HCT116 (cell line): ENCODE measurements around the gene VEGFA. TPM values are rescaled to one million over a fixed set of nuclear protein-coding genes. Genes with fewer than 3 reads are reported as not detected.

Experiments
- ATAC-seq: fragments of 200-7000 bp; cut with Tn5 transposase; 2 replicates; pipeline ENCODE4 v1.9.1; 2020; ENCODE audit warnings: mild to moderate bottlenecking, moderate library complexity
- BruUV-seq: library from RNA; stranded (reverse); fragments of 400-500 nt; replicated peaks from 2 replicates; lab custom pipeline; 2021; lab: Mats Ljungman, UMichigan
- CTCF ChIA-PET: fragments of 300-600 bp; sonication (Branson Sonifier 250); formaldehyde crosslinking; loops from one replicate; lab custom pipeline; 2021; ENCODE audit warnings: antibody characterized with exemption; lab: Charles Lee
- POLR2A ChIA-PET: fragments of 300-600, 350-600 bp; sonication (Branson Sonifier 250); formaldehyde crosslinking; loops from one replicate; lab custom pipeline; 2021; ENCODE audit warnings: antibody characterized with exemption; lab: Charles Lee
- RAD21 ChIA-PET, 2 experiments: fragments of 300-600 bp; sonication (Branson Sonifier 250); formaldehyde crosslinking; loops; one replicate each; lab custom pipeline; 2023; ENCODE audit warnings: low total read pairs in 2 of 2; ENCODE audit not compliant: uncharacterized antibody in 2 of 2, unreplicated experiment in 2 of 2, low non-redundant PET in 1 of 2; lab: Charles Lee
- DNase-seq: peaks from one replicate; pipeline ENCODE4 v3.0.0-alpha.2; 2010; ENCODE audit warnings: low read depth, low spot score
- H2AFZ ChIP-seq: fragments of 200-600 bp; shearing (Covaris generic), sonication (generic); 2 replicates; pipeline ENCODE4 v1.6.1; 2017; ENCODE audit warnings: low read depth, mixed run types, mixed read lengths, antibody characterized with exemption, low read length; ENCODE audit not compliant: poor library complexity, severe bottlenecking
- H3K27ac ChIP-seq: 2 replicates; pipeline ENCODE4 v1.5.1; 2012; ENCODE audit warnings: low read depth, low read length
- H3K27me3 ChIP-seq: fragments of 200-600 bp; sonication (generic); 2 replicates; pipeline ENCODE4 v1.6.1; 2016; ENCODE audit warnings: mixed run types, low read length, mixed read lengths; ENCODE audit not compliant: insufficient read depth
- H3K36me3 ChIP-seq, 2 experiments: fragments of 200-500 bp in 1 of 2; fragments of 200-600 bp in 1 of 2; sonication (Bioruptor generic) in 1 of 2; sonication (generic) in 1 of 2; 2 replicates each; pipeline versions ENCODE4 v1.5.1 to v1.6.1; 2014 to 2016; ENCODE audit warnings: low read length in 2 of 2, inconsistent platforms in 1 of 2, mixed read lengths in 1 of 2, mixed run types in 1 of 2; ENCODE audit not compliant: insufficient read depth in 2 of 2, control insufficient read depth in 1 of 2
- H3K4me1 ChIP-seq, 2 experiments: fragments of 200-600 bp in 1 of 2; sonication (generic) in 1 of 2; 2 replicates each; pipeline versions ENCODE4 v1.5.1 to v1.6.1; 2012 to 2017; ENCODE audit warnings: low read length in 2 of 2, inconsistent platforms in 1 of 2, mild to moderate bottlenecking in 1 of 2, mixed read lengths in 1 of 2, mixed run types in 1 of 2, moderate library complexity in 1 of 2; ENCODE audit not compliant: insufficient read depth in 2 of 2, control insufficient read depth in 1 of 2
- H3K4me2 ChIP-seq: fragments of 200-600 bp; sonication (generic); 2 replicates; pipeline ENCODE4 v1.6.1; 2017; ENCODE audit warnings: mixed run types, low read length, mixed read lengths
- H3K4me3 ChIP-seq, 2 experiments: fragments of 200-600 bp in 1 of 2; sonication (generic) in 1 of 2; replicated peaks in 1 of 2; 2 replicates each; pipeline ENCODE4 v1.5.1; 2011 to 2016; ENCODE audit warnings: low read length in 2 of 2, control low read depth in 1 of 2, low read depth in 1 of 2, mild to moderate bottlenecking in 1 of 2, mixed read lengths in 1 of 2, mixed run types in 1 of 2
- H3K79me2 ChIP-seq: fragments of 200-600 bp; sonication (generic); 2 replicates; pipeline ENCODE4 v1.6.1; 2017; ENCODE audit warnings: mild to moderate bottlenecking, mixed run types, low read length, moderate library complexity, mixed read lengths; ENCODE audit not compliant: insufficient read depth
- H3K9ac ChIP-seq: fragments of 200-600 bp; sonication (generic); 2 replicates; pipeline ENCODE4 v1.6.1; 2016; ENCODE audit warnings: low read length, mixed read lengths
- H3K9me2 ChIP-seq: fragments of 200-600 bp; sonication (generic), shearing (Covaris generic); 2 replicates; pipeline ENCODE4 v1.6.1; 2017; ENCODE audit warnings: mixed run types, mild to moderate bottlenecking, moderate library complexity; ENCODE audit not compliant: insufficient read depth
- H3K9me3 ChIP-seq, 2 experiments: fragments of 200-500 bp in 1 of 2; fragments of 200-600 bp in 1 of 2; sonication (Bioruptor generic) in 1 of 2; sonication (generic) in 1 of 2; 2 replicates each; pipeline ENCODE4 v1.6.1; 2014 to 2017; ENCODE audit warnings: low read length in 2 of 2, mixed read lengths in 2 of 2, inconsistent platforms in 1 of 2, low read depth in 1 of 2, mild to moderate bottlenecking in 1 of 2, mixed run types in 1 of 2, moderate library complexity in 1 of 2; ENCODE audit not compliant: control insufficient read depth in 1 of 2, insufficient read depth in 1 of 2
- H4K20me1 ChIP-seq: fragments of 200-600 bp; sonication (generic), shearing (Covaris generic); 2 replicates; pipeline ENCODE4 v1.6.1; 2017; ENCODE audit warnings: mixed run types, mild to moderate bottlenecking, moderate library complexity; ENCODE audit not compliant: insufficient read depth
- CBX3 ChIP-seq: IDR thresholded peaks from 2 replicates; pipeline ENCODE4 v1.6.1; 2012; ENCODE audit warnings: low read depth
- CEBPB ChIP-seq: IDR thresholded peaks from 2 replicates; pipeline ENCODE4 v1.6.1; 2012; ENCODE audit warnings: low read depth
- ELF1 ChIP-seq: IDR thresholded peaks from 2 replicates; pipeline ENCODE4 v1.6.1; 2012; ENCODE audit warnings: low read depth, borderline replicate concordance
- EZH2 ChIP-seq: fragments of 200-600 bp; sonication (generic); IDR thresholded peaks from 2 replicates; pipeline ENCODE4 v1.6.1; 2017; ENCODE audit warnings: antibody characterized with exemption, mixed run types
- EZH2phosphoT487 ChIP-seq: fragments of 200-600 bp; IDR thresholded peaks from 2 replicates; pipeline ENCODE4 v1.6.1; 2018; ENCODE audit warnings: antibody characterized with exemption, borderline replicate concordance
- FOSL1 ChIP-seq: IDR thresholded peaks from 2 replicates; pipeline ENCODE4 v1.6.1; 2012; ENCODE audit warnings: low read depth
- JUND ChIP-seq: IDR thresholded peaks from 2 replicates; pipeline ENCODE4 v1.6.1; 2012
- POLR2A ChIP-seq: IDR thresholded peaks from 2 replicates; pipeline ENCODE4 v1.7.0; 2011; ENCODE audit warnings: borderline replicate concordance; ENCODE audit not compliant: insufficient read depth, insufficient read length; ENCODE audit errors: extremely low read depth
- REST ChIP-seq: IDR thresholded peaks from 2 replicates; pipeline ENCODE4 v1.6.1; 2012; ENCODE audit warnings: low read depth
- SIN3A ChIP-seq: IDR thresholded peaks from 2 replicates; pipeline ENCODE4 v1.6.1; 2012; ENCODE audit warnings: low read depth
- SP1 ChIP-seq: IDR thresholded peaks from 2 replicates; pipeline ENCODE4 v1.6.1; 2012; ENCODE audit warnings: low read depth
- ZFX ChIP-seq: fragments of 450-650 bp; IDR thresholded peaks from 2 replicates; pipeline ENCODE4 v1.6.1; 2017
- intact Hi-C: fragments of 100-400 bp; cut with micrococcal nuclease; formaldehyde crosslinking; loops from 2 replicates; pipeline ENCODE4 v1.10.0; 2022
- total RNA-seq: library from RNA; stranded (reverse); gene quantifications from one replicate; pipeline ENCODE4 v1.2.1, GENCODE V29; 2021; ENCODE audit not compliant: unreplicated experiment
- TF ChIP-seq, protein P1 (sequence below), 3 experiments: fragments of 200-600 bp in 1 of 3; sonication (generic) in 1 of 3; IDR thresholded peaks in 2 of 3; conservative IDR thresholded peaks in 1 of 3; 2 replicates each; pipeline ENCODE4 v1.5.1; 2012 to 2017; ENCODE audit warnings: low read depth in 2 of 3, low read length in 2 of 3, antibody characterized with exemption in 1 of 3, borderline replicate concordance in 1 of 3, control low read depth in 1 of 3, mild to moderate bottlenecking in 1 of 3, mixed read lengths in 1 of 3, mixed run types in 1 of 3, moderate library complexity in 1 of 3; ENCODE audit not compliant: insufficient read depth in 1 of 3
- TF ChIP-seq, protein P2 (sequence below): IDR thresholded peaks from 2 replicates; pipeline ENCODE4 v1.6.1; 2012

The VEGFA gene
- total RNA-seq, 1 experiment from 2014 or later: 112 TPM

DNA sequence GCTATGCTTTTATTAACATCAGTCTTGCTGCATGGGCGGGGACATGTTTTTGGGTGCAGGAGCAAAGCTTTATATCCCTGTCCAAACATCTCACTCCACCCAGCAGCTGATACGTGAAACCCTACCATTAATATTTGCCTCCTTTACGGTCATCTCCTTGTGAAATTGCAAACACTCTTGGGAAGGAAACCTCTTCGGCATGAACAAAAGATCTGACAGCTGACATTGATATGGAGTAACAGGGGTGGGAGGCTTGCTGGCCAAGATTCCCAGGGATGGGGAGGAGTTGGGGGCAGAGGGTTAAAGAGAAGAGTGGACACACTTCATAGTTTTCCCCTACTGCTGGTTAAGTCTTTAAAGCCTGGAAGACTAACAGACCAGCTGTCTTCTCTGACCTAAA lies 22.2 kb upstream of the VEGFA start:
- Histone ChIP-seq H3K9ac (no peak overlapping the region), H3K4me2 (no peak overlapping the region), H3K79me2 (no peaks in the 10 kb centered on the region), H3K27me3 (no peaks in the 10 kb centered on the region), H3K27ac (no peak overlapping the region), H3K4me1 (no peaks in the 10 kb centered on the region), H4K20me1 (no peaks in the 10 kb centered on the region), H2AFZ (no peak overlapping the region), H3K4me3 (no peak overlapping the region), H3K36me3 (no peaks in the 10 kb centered on the region), H3K9me3 (no peaks in the 10 kb centered on the region), H3K9me2 (no peaks in the 10 kb centered on the region)
- intact Hi-C loops: no loop called here
- RAD21 ChIA-PET: no interaction called here
- POLR2A ChIA-PET: interaction anchor here (0.7 to 2.0 kb wide), 2 partner anchors 22 kb away, joined by 4 to 7 read pairs; partner anchors contain the start of gene VEGFA
- CTCF ChIA-PET: interaction anchor here (1.7 kb wide), 1 partner anchor 11 kb away, joined by 5 read pairs; no protein-coding TSS in a partner anchor
- DNase-seq: no peak
- no peak for ATAC-seq
- no peak for TF ChIP-seq CBX3
- no peak for TF ChIP-seq SP1
- TF ChIP-seq, protein P1, sequence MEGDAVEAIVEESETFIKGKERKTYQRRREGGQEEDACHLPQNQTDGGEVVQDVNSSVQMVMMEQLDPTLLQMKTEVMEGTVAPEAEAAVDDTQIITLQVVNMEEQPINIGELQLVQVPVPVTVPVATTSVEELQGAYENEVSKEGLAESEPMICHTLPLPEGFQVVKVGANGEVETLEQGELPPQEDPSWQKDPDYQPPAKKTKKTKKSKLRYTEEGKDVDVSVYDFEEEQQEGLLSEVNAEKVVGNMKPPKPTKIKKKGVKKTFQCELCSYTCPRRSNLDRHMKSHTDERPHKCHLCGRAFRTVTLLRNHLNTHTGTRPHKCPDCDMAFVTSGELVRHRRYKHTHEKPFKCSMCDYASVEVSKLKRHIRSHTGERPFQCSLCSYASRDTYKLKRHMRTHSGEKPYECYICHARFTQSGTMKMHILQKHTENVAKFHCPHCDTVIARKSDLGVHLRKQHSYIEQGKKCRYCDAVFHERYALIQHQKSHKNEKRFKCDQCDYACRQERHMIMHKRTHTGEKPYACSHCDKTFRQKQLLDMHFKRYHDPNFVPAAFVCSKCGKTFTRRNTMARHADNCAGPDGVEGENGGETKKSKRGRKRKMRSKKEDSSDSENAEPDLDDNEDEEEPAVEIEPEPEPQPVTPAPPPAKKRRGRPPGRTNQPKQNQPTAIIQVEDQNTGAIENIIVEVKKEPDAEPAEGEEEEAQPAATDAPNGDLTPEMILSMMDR (IDR thresholded peaks at IDR 0.05 in 2 of 3, conservative IDR thresholded peaks at IDR 0.05 in 1 of 3; ENCODE audit: borderline replicate concordance in 1 of 3, insufficient read depth in 1 of 3, low read depth in 2 of 3, low read length in 2 of 3): no peak
- TF ChIP-seq EZH2phosphoT487: no peak
- TF ChIP-seq POLR2A: no peak
- no peak for TF ChIP-seq CEBPB
- no peak for TF ChIP-seq REST
- no peak for TF ChIP-seq ELF1
- no peak for TF ChIP-seq SIN3A
- no peak for TF ChIP-seq ZFX
- TF ChIP-seq EZH2: no peak
- TF ChIP-seq, protein P2, sequence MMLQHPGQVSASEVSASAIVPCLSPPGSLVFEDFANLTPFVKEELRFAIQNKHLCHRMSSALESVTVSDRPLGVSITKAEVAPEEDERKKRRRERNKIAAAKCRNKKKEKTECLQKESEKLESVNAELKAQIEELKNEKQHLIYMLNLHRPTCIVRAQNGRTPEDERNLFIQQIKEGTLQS: no peak
- no peak for TF ChIP-seq FOSL1
- TF ChIP-seq JUND: no peak
- no TSS peak for BruUV-seq
